SJSA1 (cell line): ENCODE measurements around the gene C3orf18. TPM values are rescaled to one million over a fixed set of nuclear protein-coding genes. Genes with fewer than 3 reads are reported as not detected.

Experiments used
- DNase-seq, 2 experiments: peaks; one replicate each; pipeline ENCODE4 v3.0.0-alpha.2; 2015 to 2020; ENCODE audit warnings: low spot score in 2 of 2, low read depth in 1 of 2
- H3K27ac ChIP-seq: fragments of 250-450 bp; sonication (Bioruptor Pico); 2 replicates; pipeline ENCODE4 v1.5.1; 2020; ENCODE audit warnings: mild to moderate bottlenecking, moderate library complexity
- H3K27me3 ChIP-seq: fragments of 250-450 bp; sonication (Bioruptor Pico); replicated peaks from 2 replicates; pipeline ENCODE4 v1.5.1; 2020; ENCODE audit warnings: mild to moderate bottlenecking, moderate library complexity
- H3K36me3 ChIP-seq: fragments of 250-450 bp; sonication (Bioruptor Pico); 2 replicates; pipeline ENCODE4 v1.5.1; 2020; ENCODE audit warnings: mild to moderate bottlenecking
- H3K4me1 ChIP-seq: fragments of 250-450 bp; sonication (Bioruptor Pico); replicated peaks from 2 replicates; pipeline ENCODE4 v1.6.1; 2021; ENCODE audit warnings: mild to moderate bottlenecking
- H3K4me3 ChIP-seq: fragments of 250-450 bp; sonication (Bioruptor Pico); 2 replicates; pipeline ENCODE4 v1.5.1; 2020; ENCODE audit warnings: mild to moderate bottlenecking
- H3K9me3 ChIP-seq: fragments of 250-450 bp; sonication (Bioruptor Pico); replicated peaks from 2 replicates; pipeline ENCODE4 v1.5.1; 2020; ENCODE audit warnings: mild to moderate bottlenecking
- total RNA-seq: library from RNA; depleted of rRNA; stranded (reverse); fragments of >200 nt; shearing (Covaris generic); gene quantifications from 2 replicates; pipeline ENCODE4 v1.2.3, GENCODE V29; 2014

The C3orf18 gene
- total RNA-seq, 1 experiment from 2014 or later, result 9.1 TPM

- no peak for DNase-seq
- Histone ChIP-seq H3K27me3 (no peaks in the 10 kb centered on the region), H3K4me1 (no peaks in the 10 kb centered on the region), H3K4me3 (no peak overlapping the region), H3K27ac (no peak overlapping the region), H3K9me3 (no peaks in the 10 kb centered on the region), H3K36me3 (peaks cover 9% of the 10 kb centered on the region; the same call in 1 of the 2 replicates)
These were observed 9.8 kb upstream of the C3orf18 start for GRCh38 chr3:50577348-50577747.

- Histone ChIP-seq H3K36me3 (peaks cover 10% of the 10 kb centered on the region; the same call in 1 of the 2 replicates), H3K4me1 (peaks cover 2% of the 10 kb centered on the region), H3K27ac (no peak overlapping the region), H3K4me3 (no peak overlapping the region), H3K9me3 (no peaks in the 10 kb centered on the region), H3K27me3 (no peaks in the 10 kb centered on the region)
- no peak for DNase-seq
These were observed 7.8 kb upstream of the C3orf18 start for GRCh38 chr3:50575372-50575771.

DNA sequence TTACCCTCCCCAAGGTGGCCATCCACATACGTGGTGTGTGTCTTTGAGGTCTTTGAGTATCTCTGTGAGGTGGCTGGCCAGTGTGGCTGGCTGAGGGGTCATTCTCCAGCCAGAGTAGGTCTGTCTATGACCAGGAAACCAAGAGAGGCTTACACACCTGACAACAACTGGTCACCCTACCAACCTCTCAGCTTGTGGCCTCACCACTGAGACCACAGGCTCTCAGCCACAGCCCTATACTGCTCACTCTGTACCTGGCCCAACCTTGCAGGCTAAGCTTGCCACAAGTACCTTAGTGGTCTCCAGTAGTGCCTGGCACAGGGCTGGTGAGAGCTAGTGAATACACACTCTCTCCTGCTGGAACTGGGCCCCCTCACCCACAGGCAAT is 6.9 kb upstream of the C3orf18 start:
- no peaks in the 10 kb centered on the region for H3K27me3 ChIP-seq
- H3K4me3 ChIP-seq, result no peak overlapping the region
- peaks cover 10% of the 10 kb centered on the region; the same call in 1 of the 2 replicates for H3K36me3 ChIP-seq
- H3K27ac ChIP-seq, result no peak overlapping the region
- no peaks in the 10 kb centered on the region for H3K9me3 ChIP-seq
- DNase-seq, result no peak
- H3K4me1 ChIP-seq, result peaks cover 7% of the 10 kb centered on the region

GRCh38 chr3:50573566-50574443 is 6.3 kb upstream of the C3orf18 start:
- no peak overlapping the region for H3K4me3 ChIP-seq
- peaks cover 10% of the 10 kb centered on the region; the same call in 1 of the 2 replicates for H3K36me3 ChIP-seq
- H3K4me1 ChIP-seq, result peaks cover 7% of the 10 kb centered on the region
- no peaks in the 10 kb centered on the region for H3K9me3 ChIP-seq
- no peaks in the 10 kb centered on the region for H3K27me3 ChIP-seq
- no peak overlapping the region for H3K27ac ChIP-seq
- DNase-seq, result no peak

DNA sequence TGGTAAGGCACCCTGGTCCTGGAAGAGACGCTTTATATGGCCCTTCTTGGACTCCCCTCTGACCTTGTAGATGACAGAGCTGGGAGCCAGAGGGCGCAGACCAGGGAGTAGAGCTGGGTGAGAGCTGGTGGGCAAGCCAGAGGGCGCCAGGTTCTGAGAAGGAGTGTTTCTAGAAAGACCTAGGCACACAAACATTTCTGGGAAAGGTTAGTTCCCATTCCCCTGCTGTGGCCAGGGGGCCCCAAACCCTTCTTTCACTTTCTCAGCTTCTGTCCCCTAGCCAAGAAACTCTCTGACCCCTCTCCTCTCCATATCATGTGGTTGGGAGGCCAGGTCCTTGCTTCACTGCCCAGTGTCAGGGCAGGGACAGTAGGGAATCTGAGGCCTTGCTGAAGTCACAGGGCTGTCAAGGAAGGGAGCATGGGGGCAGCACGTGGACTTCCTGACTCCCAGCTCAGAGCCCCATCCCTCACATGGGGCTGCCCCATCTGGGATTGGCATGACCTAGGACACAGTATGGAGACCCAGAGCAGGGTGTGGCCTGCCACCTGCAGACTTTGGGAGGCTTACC is 5.3 kb upstream of the C3orf18 start:
- H3K9me3 ChIP-seq, result no peaks in the 10 kb centered on the region

GRCh38 chr3:50572158-50572557 is 4.6 kb upstream of the C3orf18 start:
- Histone ChIP-seq H3K4me3 (no peak overlapping the region), H3K27me3 (no peaks in the 10 kb centered on the region), H3K9me3 (no peaks in the 10 kb centered on the region), H3K27ac (no peak overlapping the region), H3K4me1 (peaks cover 21% of the 10 kb centered on the region), H3K36me3 (0 out of 2 replicates have a peak, but pooled peaks cover 7% of the 10 kb centered on the region)
- peak; percentile 36 to 56 for DNase-seq

More for the DNA sequence above, 5.3 kb upstream of the C3orf18 start:
- H3K27me3 ChIP-seq, result no peaks in the 10 kb centered on the region
- no peak for DNase-seq
- H3K36me3 ChIP-seq, result peaks cover 10% of the 10 kb centered on the region; the same call in 1 of the 2 replicates
- H3K27ac ChIP-seq, result no peak overlapping the region
- peaks cover 13% of the 10 kb centered on the region for H3K4me1 ChIP-seq
- H3K4me3 ChIP-seq, result no peak overlapping the region

- Histone ChIP-seq H3K27me3 (no peaks in the 10 kb centered on the region), H3K36me3 (0 out of 2 replicates have a peak, but pooled peaks cover 7% of the 10 kb centered on the region), H3K9me3 (no peaks in the 10 kb centered on the region), H3K4me3 (no peak overlapping the region), H3K27ac (no peak overlapping the region), H3K4me1 (peaks cover 26% of the 10 kb centered on the region)
- no peak for DNase-seq
These were observed 3.9 kb upstream of the C3orf18 start for GRCh38 chr3:50571486-50571885.

DNA sequence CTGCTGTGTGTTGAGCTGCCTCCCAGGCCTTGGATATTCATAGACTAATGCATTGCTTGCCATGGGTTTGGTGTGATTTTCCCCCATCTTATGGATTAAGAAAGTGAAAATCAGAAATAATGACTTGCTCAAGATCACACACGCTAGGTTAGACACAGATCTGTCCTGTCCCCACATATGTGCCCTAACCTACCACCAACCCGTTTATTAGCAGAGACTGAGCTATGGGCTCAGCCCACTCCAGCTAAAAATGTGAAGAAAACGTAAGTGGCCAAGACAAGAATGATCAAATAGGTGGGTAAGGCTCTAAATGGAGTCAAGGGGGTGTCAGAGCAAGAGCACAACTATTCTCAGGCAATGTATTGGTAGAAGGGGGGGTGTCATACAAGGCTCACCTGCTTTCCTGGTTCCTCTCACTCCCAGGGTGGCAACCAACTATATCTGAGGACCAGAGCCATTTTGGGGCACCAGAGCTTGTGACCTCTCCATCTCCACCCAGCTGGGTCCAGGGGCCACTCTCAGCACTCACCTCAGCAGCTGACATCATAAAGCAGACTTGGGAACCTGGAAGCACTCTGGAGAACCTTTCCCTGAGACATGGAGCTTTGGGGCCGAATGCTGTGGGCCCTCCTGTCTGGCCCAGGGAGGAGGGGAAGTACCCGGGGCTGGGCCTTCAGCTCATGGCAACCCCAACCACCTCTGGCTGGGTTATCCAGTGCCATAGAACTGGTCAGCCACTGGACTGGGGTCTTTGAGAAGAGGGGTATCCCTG is 3.1 kb upstream of the C3orf18 start:
- Histone ChIP-seq H3K27me3 (no peaks in the 10 kb centered on the region), H3K9me3 (no peaks in the 10 kb centered on the region), H3K4me3 (peak overlapping the region; percentile 57; the same call in 1 of the 2 replicates), H3K36me3 (0 out of 2 replicates have a peak, but pooled peaks cover 7% of the 10 kb centered on the region), H3K4me1 (peaks cover 26% of the 10 kb centered on the region), H3K27ac (no peak overlapping the region)
- DNase-seq, result no peak

DNA sequence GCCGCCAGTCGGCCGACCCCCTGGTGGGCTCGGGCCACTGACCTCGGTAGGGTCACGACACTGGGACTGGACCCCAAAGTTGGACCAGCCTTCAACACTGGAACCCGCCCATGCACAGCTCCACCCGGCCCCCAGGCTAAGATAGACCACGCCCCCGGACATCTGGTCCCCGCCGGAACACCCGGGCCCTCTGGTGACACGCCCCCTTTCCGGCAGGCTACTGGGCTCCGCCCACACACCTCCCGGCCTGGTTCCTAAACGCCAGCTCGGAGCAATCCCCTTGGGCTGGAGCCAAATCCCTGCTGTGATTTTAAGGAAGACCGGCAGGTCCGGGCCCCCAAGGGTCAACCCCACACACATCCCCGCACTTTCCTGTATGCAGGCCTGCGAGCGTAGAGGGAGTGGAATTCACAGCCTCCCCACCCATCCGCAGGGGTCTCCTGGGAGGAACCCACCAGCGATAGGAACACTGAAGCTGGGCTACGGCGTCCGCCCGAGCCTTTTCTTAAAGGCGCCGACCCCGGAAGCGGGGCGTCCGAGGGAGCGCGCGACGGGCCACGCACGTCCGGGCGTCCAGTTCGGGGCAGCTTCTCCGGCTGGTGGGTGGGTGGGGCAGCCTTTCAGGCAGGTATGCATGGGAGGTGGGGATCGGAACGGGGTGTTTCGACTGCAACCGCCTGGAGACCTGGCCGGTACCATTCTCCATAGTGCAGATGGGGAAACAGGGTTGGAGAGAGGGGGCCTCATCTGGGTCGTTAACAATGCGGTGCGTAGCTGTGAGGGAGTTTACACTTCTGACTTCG is 1.6 kb upstream of the C3orf18 start, which contains the start of gene HEMK1:
Gene HEMK1 (plus strand): TSS at position 576 of the 803 bp plus-strand sequence. CDS start 1,583 bp downstream, outside the sequence.
- Histone ChIP-seq H3K27me3 (no peaks in the 10 kb centered on the region), H3K36me3 (0 out of 2 replicates have a peak, but pooled peaks cover 7% of the 10 kb centered on the region), H3K27ac (peak within 1 kb of the TSS; percentile 40; the same call in 1 of the 2 replicates), H3K4me3 (peak within 1 kb of the TSS; percentile 57), H3K9me3 (no peaks in the 10 kb centered on the region), H3K4me1 (peaks cover 26% of the 10 kb centered on the region)
- peak; percentile 96 to 97 for DNase-seq

DNA sequence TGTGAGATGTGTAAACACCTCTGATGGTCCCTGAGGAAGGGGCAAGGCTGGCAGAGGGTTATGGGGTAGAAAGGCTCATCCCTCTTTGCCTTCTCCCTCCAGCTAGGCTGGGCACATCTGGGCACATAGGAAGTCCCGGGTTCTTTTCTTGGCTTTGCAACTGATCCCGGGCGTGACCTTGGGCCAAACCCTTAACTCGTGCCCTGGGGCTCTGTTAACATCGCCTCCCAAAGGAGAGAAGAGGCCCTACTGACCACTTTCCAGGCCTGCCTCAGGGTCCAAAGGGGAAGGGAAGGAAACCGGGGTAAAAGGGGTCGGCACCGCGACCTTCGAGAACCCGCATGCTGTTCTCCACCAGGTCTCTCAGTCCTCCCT is 549 bp downstream of the C3orf18 start:
- Histone ChIP-seq H3K27ac (no peak overlapping the region), H3K4me3 (peak overlapping the region; percentile 50), H3K9me3 (no peaks in the 10 kb centered on the region), H3K4me1 (peaks cover 31% of the 10 kb centered on the region), H3K36me3 (no peaks in the 10 kb centered on the region), H3K27me3 (no peaks in the 10 kb centered on the region)
- DNase-seq, result no peak

- DNase-seq, result no peak
- no peaks in the 10 kb centered on the region for H3K9me3 ChIP-seq
- H3K27ac ChIP-seq, result no peak overlapping the region
- peaks cover 24% of the 10 kb centered on the region for H3K4me1 ChIP-seq
- H3K4me3 ChIP-seq, result no peak overlapping the region
- no peaks in the 10 kb centered on the region for H3K27me3 ChIP-seq
- H3K36me3 ChIP-seq, result no peaks in the 10 kb centered on the region
These were observed 3.2 kb downstream of the C3orf18 start for GRCh38 chr3:50564321-50564720.

- Histone ChIP-seq H3K36me3 (no peaks in the 10 kb centered on the region), H3K4me1 (peaks cover 24% of the 10 kb centered on the region), H3K4me3 (no peak overlapping the region), H3K9me3 (no peaks in the 10 kb centered on the region), H3K27me3 (no peaks in the 10 kb centered on the region), H3K27ac (no peak overlapping the region)
- no peak for DNase-seq
These were observed 3.7 kb downstream of the C3orf18 start for GRCh38 chr3:50563867-50564266.

DNA sequence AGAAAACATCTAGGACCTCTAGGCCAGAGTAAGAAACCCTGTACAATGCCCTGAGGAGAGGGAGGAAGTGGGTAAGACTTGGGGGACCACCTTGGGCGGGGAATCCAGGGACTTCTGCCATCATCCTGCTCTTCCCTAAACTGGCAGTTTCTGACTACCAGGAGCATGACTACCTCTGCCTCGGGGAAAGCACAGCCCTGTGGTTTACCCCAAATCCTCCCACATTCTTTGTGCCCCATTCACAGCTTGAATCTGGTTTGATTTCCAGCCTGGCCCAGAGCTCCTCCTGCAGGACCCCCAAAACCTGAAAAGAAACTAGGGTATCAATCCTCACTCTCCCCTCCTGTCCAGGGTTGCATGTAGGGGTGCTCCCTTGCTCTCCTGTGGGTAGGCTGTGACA is 4.7 kb downstream of the C3orf18 start:
- peak in 1 of 2 experiments; percentile 2 for DNase-seq
- no peak overlapping the region for H3K4me3 ChIP-seq
- H3K4me1 ChIP-seq, result peaks cover 18% of the 10 kb centered on the region
- H3K27ac ChIP-seq, result no peak overlapping the region
- no peaks in the 10 kb centered on the region for H3K9me3 ChIP-seq
- H3K36me3 ChIP-seq, result no peaks in the 10 kb centered on the region
- no peaks in the 10 kb centered on the region for H3K27me3 ChIP-seq
